IPS-18a (cell line): ENCODE measurements around the gene NEDD8.
"Not testable (repeated sequence)": the region's sequence is repeated elsewhere in the genome, so short reads cannot be mapped to it uniquely, and the experiment has no call there.

Experiments used
- H3K27ac ChIP-seq: one replicate; pipeline ENCODE4 v1.5.1; 2013; ENCODE audit warnings: low read length
- H3K27me3 ChIP-seq: one replicate; pipeline ENCODE4 v1.6.1; 2013; ENCODE audit warnings: mild to moderate bottlenecking, low read length; ENCODE audit not compliant: control insufficient read depth, insufficient read depth
- H3K36me3 ChIP-seq: one replicate; pipeline ENCODE4 v1.6.1; 2013; ENCODE audit warnings: low read depth, low read length; ENCODE audit not compliant: control insufficient read depth
- H3K4me1 ChIP-seq: one replicate; pipeline ENCODE4 v1.6.1; 2013; ENCODE audit warnings: low read depth, low read length; ENCODE audit not compliant: control insufficient read depth
- H3K4me3 ChIP-seq: one replicate; pipeline ENCODE4 v1.5.1; 2013; ENCODE audit warnings: low read length
- H3K9ac ChIP-seq: one replicate; pipeline ENCODE4 v1.6.1; 2013; ENCODE audit warnings: mild to moderate bottlenecking, low read length, moderate library complexity
- H3K9me3 ChIP-seq: one replicate; pipeline ENCODE4 v1.6.1; 2013; ENCODE audit warnings: low read depth, low read length; ENCODE audit not compliant: control insufficient read depth

Gene NEDD8

DNA sequence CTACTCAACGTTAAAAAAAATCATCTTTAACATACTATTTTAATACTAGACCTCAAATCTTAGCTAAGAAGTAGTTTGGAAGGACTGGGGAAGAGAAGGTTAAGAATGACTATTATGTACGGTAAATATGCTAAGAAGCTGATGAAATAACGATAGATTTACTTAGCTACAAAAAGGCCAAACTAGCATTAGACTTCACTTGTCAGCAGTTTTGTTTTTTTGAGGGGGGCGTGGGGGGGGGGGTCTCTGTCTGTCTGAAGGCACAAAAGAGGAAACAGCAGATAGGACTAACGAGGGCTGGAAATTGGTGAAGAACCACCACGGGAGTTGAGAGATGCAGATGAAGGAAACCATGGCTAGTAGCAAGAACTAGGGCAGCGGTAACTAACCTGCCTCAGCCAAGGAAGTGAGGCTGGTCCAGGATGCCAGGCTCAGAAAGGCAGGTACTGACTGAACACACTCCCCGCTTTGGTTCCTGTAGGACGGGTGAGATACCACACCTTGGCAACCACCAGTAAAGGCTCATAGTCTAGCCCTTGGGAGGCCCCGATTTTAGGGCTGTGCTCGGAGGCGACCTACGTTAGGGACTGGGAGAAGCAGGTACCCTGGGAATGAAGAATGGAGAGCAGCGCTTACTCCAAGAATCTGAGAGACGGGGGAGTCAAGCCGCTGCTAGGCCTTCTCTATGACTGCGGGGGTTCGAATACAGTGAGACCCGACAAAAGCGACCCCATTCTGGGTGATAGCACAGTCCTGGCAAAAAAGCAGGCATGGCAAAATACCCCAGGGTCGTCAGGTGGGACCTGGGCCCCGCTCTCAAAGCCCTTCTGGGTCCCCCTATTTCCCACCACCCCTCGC is 675 bp downstream of the NEDD8 start:
- Histone ChIP-seq H3K9ac (peak overlapping the region; percentile 79), H3K36me3 (peaks cover 10% of the 10 kb centered on the region), H3K27ac (peak overlapping the region; percentile 72), H3K27me3 (no peaks in the 10 kb centered on the region), H3K9me3 (no peaks in the 10 kb centered on the region), H3K4me1 (peaks cover 7% of the 10 kb centered on the region), H3K4me3 (peak overlapping the region; percentile 93)

- H3K9me3 ChIP-seq = no peaks in the 10 kb centered on the region
- H3K4me3 ChIP-seq = no peak overlapping the region
- no peaks in the 10 kb centered on the region for H3K27me3 ChIP-seq
- peaks cover 2% of the 10 kb centered on the region for H3K36me3 ChIP-seq
- peaks cover 7% of the 10 kb centered on the region for H3K4me1 ChIP-seq
- H3K9ac ChIP-seq = no peak overlapping the region
- H3K27ac ChIP-seq = no peak overlapping the region
These were observed 3.3 kb downstream of the NEDD8 start for GRCh38 chr14:24228902-24229301.

GRCh38 chr14:24226473-24226872 is 5.7 kb downstream of the NEDD8 start:
- Histone ChIP-seq H3K4me1 (no peaks in the 10 kb centered on the region), H3K27ac (no peak overlapping the region), H3K4me3 (no peak overlapping the region), H3K9ac (no peak overlapping the region), H3K27me3 (no peaks in the 10 kb centered on the region), H3K9me3 (no peaks in the 10 kb centered on the region), H3K36me3 (peaks cover 2% of the 10 kb centered on the region)

DNA sequence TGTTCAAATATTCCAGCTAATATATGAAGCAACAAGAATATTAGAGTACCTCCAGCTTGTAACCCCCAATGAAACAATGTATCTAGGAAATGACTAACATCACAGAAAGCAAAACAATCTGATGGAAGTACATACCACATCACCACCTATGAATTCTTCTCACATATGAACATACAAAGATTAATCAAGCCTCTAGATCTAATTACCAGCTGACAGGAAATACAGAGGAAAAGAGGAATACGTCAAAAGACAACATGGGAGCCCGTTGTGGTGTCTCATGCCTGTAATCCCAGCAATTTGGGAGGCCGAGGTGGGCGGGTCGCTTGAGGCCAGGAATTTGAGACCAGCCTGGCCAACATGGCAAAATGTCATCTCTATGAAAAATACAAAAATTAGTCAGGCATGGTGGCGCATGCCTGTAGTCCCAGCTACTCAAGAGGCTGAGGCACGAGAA is 7.5 kb downstream of the NEDD8 start:
- Histone ChIP-seq H3K27me3 (no peaks in the 10 kb centered on the region), H3K4me3 (no peak overlapping the region), H3K9me3 (no peaks in the 10 kb centered on the region), H3K27ac (no peak overlapping the region), H3K4me1 (no peaks in the 10 kb centered on the region), H3K36me3 (peaks cover 2% of the 10 kb centered on the region), H3K9ac (no peak overlapping the region)

GRCh38 chr14:24222987-24223386 is 9.2 kb downstream of the NEDD8 start:
- not testable (repeated sequence) for H3K9ac ChIP-seq, H3K36me3 ChIP-seq, H3K27me3 ChIP-seq, H3K27ac ChIP-seq, H3K4me1 ChIP-seq, H3K9me3 ChIP-seq, H3K4me3 ChIP-seq

GRCh38 chr14:24219521-24219920 is 12.6 kb downstream of the NEDD8 start:
- no peaks in the 10 kb centered on the region for H3K36me3 ChIP-seq
- no peak overlapping the region for H3K27ac ChIP-seq
- no peak overlapping the region for H3K4me3 ChIP-seq
- no peaks in the 10 kb centered on the region for H3K4me1 ChIP-seq
- H3K9ac ChIP-seq = no peak overlapping the region
- no peaks in the 10 kb centered on the region for H3K9me3 ChIP-seq
- H3K27me3 ChIP-seq = no peaks in the 10 kb centered on the region

DNA sequence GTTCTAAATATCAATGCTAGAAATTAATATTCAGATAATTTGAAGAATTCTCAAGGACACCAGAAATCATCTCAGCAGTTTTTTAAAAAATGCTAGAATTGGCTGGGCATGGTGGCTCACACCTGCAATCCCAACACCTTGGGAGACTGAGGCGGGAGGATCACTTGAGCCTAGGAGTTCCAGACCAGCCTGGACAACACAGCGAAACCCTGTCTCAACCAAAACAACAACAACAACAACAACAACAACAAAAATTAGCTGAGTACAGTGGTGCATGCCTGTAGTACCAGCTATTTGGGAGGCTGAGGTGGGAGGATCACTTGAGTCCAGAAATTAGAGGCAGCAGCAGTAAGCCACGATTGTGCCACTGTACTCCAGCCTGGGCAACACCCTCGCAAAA is 13.1 kb downstream of the NEDD8 start:
- Histone ChIP-seq H3K4me3 (no peak overlapping the region), H3K27ac (no peak overlapping the region), H3K9ac (no peak overlapping the region), H3K9me3 (no peaks in the 10 kb centered on the region), H3K36me3 (peaks cover under 1% of the 10 kb centered on the region), H3K27me3 (no peaks in the 10 kb centered on the region), H3K4me1 (no peaks in the 10 kb centered on the region)

GRCh38 chr14:24216876-24217275 is 15.3 kb downstream of the NEDD8 start:
- not testable (repeated sequence) for H3K36me3 ChIP-seq, H3K27ac ChIP-seq, H3K4me1 ChIP-seq, H3K9me3 ChIP-seq, H3K4me3 ChIP-seq, H3K27me3 ChIP-seq, H3K9ac ChIP-seq

DNA sequence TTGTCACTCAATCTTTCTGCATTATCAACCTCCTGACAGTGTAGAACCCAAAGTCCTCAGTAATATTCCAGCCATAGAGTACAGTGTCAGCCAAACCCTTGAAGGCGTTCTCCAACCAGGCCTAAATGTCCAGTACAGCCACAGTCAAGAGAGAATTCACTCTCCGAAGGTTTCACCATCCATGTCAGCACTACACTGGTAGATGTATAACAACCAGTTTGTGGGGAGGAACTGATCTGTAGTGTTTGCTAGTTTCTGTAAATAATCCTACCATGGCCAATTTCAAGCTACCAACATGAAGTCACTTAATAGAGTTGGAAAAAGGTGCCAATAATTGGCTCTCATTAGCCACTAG is 15.8 kb downstream of the NEDD8 start:
- H3K27ac ChIP-seq = no peak overlapping the region

GRCh38 chr14:24215495-24216344 is 16.4 kb downstream of the NEDD8 start, which contains the start of gene MDP1:
MDP1 (minus strand) TSS chr14:24216066; CDS start chr14:24215955, 111 bp downstream.
- peak within 1 kb of the TSS; percentile 79 for H3K9ac ChIP-seq
- H3K27me3 ChIP-seq = no peaks in the 10 kb centered on the region
- H3K36me3 ChIP-seq = peaks cover 15% of the 10 kb centered on the region
- H3K4me3 ChIP-seq = peak within 1 kb of the TSS; percentile 79
- no peaks in the 10 kb centered on the region for H3K9me3 ChIP-seq
- peaks cover 5% of the 10 kb centered on the region for H3K4me1 ChIP-seq
- H3K27ac ChIP-seq = peak within 1 kb of the TSS; percentile 55

More for the DNA sequence above, 15.8 kb downstream of the NEDD8 start:
- H3K27me3 ChIP-seq = no peaks in the 10 kb centered on the region
- H3K4me3 ChIP-seq = peak overlapping the region; percentile 79
- H3K9ac ChIP-seq = no peak overlapping the region
- no peaks in the 10 kb centered on the region for H3K9me3 ChIP-seq
- H3K36me3 ChIP-seq = peaks cover 10% of the 10 kb centered on the region
- H3K4me1 ChIP-seq = peaks cover 5% of the 10 kb centered on the region

DNA sequence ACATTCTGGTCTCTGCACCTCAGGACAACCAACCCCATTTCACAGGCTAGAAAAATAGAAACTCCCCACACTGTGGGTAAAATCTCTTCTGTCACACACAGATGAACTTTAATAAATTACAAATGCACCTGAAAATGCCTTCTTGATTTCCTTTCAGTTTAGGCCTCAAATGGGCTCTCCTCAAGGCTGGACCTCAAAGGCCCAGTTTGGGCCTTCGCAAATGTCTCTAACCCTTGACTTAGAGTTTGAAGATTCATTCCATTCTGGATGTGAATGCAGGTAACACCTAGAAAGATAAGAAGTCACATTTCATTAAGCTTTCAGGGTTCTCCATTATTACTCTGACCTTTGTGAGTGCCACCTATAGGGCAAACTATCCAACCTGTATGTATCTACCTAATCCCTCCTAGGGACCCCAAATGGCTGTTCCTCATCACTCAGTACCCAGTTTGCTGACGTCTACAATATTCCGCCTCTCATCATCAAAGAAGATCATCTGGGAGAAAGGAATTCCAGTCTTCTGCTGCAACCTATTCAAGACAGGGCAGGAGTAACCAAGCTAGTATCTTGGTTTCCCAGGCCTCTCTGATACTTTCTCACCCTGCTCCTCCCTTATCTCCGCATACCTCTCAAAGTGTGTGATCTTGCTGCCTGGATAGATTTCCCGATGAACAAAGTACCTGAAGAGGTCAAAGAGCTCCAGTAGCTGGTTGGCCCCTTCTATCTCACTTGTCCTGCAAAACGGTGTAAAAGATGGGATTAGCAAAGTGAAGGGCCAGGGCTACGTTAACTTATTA is 18.1 kb downstream of the NEDD8 start:
- Histone ChIP-seq H3K4me3 (peak overlapping the region; percentile 92), H3K27me3 (no peaks in the 10 kb centered on the region), H3K27ac (peak overlapping the region; percentile 75)

More for the DNA sequence above, 18.1 kb downstream of the NEDD8 start:
- Histone ChIP-seq H3K9ac (peak overlapping the region; percentile 95), H3K36me3 (peaks cover 31% of the 10 kb centered on the region), H3K4me1 (peaks cover 5% of the 10 kb centered on the region), H3K9me3 (no peaks in the 10 kb centered on the region)
